A549 treated with GW870086 at 1 μM for 4 hours (cell line): ENCODE measurements around the gene PPARG. TPM values are rescaled to one million over a fixed set of nuclear protein-coding genes. Genes with fewer than 3 reads are reported as not detected.

Experiments used
- total RNA-seq: library from RNA; stranded (reverse); fragments of 200-300 nt; extraction: Qiagen RNA extraction; gene quantifications from 5 replicates; pipeline ENCODE4 v1.2.3, GENCODE V29; 2022; ENCODE audit warnings: low read depth

Gene PPARG
- total RNA-seq, result 40.9 to 42.9 TPM (median 41.2 TPM) in 5 replicates

GRCh38 chr3:12288182-12289129 is at the start of gene PPARG:
TSS of gene PPARG (plus strand) at chr3:12289070. CDS start at chr3:12379712, 90,642 bp downstream.

Other genes starting within 250 kb of the PPARG start
- 11.1 to 14.2 TPM (median 12.9 TPM) in 5 replicates for gene TIMP4, start 130.2 kb upstream of the PPARG start, total RNA-seq
- 17.3 to 19.0 TPM (median 17.5 TPM) in 5 replicates for gene TSEN2, start 195.4 kb downstream of the PPARG start, total RNA-seq